B cell (primary cell): Measurements from ENCODE around the gene CDC42BPB. TPM values are rescaled to one million over a fixed set of nuclear protein-coding genes. Genes with fewer than 3 reads are reported as not detected.

Experiments used
- ATAC-seq: fragments of 200-7000 bp; cut with Tn5 transposase; one replicate; pipeline ENCODE4 v1.10.0; 2021; ENCODE audit warnings: low read depth, mild to moderate bottlenecking, moderate number of reproducible peaks, moderate library complexity
- CTCF ChIA-PET: fragments of 350-600 bp; sonication (Branson Sonifier 250); formaldehyde crosslinking; loops from one replicate; lab custom pipeline; 2021; ENCODE audit warnings: antibody characterized with exemption, inconsistent platforms; lab: Charles Lee
- POLR2A ChIA-PET: fragments of 350-600 bp; sonication (Branson Sonifier 250); formaldehyde crosslinking; loops from one replicate; lab custom pipeline; 2021; ENCODE audit warnings: antibody characterized with exemption; lab: Charles Lee
- DNase-seq: peaks from one replicate; pipeline ENCODE4 v3.0.0; 2013
- H2AFZ ChIP-seq: 2 replicates; pipeline ENCODE4 v1.6.1; 2012; ENCODE audit warnings: mild to moderate bottlenecking, low read depth, low read length; ENCODE audit not compliant: insufficient read depth, poor library complexity, severe bottlenecking
- H3K27ac ChIP-seq, 2 donors: 1 replicate in 1 of 2; 2 replicates in 1 of 2; pipeline ENCODE4 v1.5.1; 2012 to 2013; ENCODE audit warnings: low read length in 2 of 2, mild to moderate bottlenecking in 2 of 2, moderate library complexity in 1 of 2
- H3K27me3 ChIP-seq, 4 experiments: fragments of 200-600 bp in 1 of 4; sonication (generic) in 1 of 4; replicated peaks in 1 of 4; 1 replicate in 2 of 4; 2 replicates in 2 of 4; pipeline versions ENCODE4 v1.6.1 to v1.7.0; 2013 to 2016; ENCODE audit warnings: low read length in 3 of 4, mild to moderate bottlenecking in 2 of 4, mixed read lengths in 1 of 4, moderate library complexity in 1 of 4; ENCODE audit not compliant: insufficient read depth in 4 of 4, control insufficient read depth in 3 of 4; ENCODE audit errors: control extremely low read depth in 1 of 4
- H3K36me3 ChIP-seq, 2 experiments: replicated peaks in 1 of 2; 1 replicate in 1 of 2; 2 replicates in 1 of 2; pipeline versions ENCODE4 v1.6.1 to v1.7.1; 2013; ENCODE audit warnings: low read length in 1 of 2; ENCODE audit not compliant: insufficient read depth in 2 of 2, control insufficient read depth in 1 of 2; ENCODE audit errors: control extremely low read depth in 1 of 2, extremely low read depth in 1 of 2
- H3K4me1 ChIP-seq, 2 donors: fragments of 200-600 bp in 1 of 2; sonication (generic) in 1 of 2; 1 replicate in 1 of 2; 2 replicates in 1 of 2; pipeline versions ENCODE4 v1.5.1 to v1.6.1; 2013 to 2017; ENCODE audit warnings: low read length in 2 of 2; ENCODE audit not compliant: control insufficient read depth in 2 of 2, insufficient read depth in 2 of 2
- H3K4me2 ChIP-seq: replicated peaks from 2 replicates; pipeline ENCODE3; 2012; ENCODE audit warnings: mild to moderate bottlenecking, low read depth, low read length; ENCODE audit not compliant: poor library complexity, severe bottlenecking
- H3K4me3 ChIP-seq, 5 experiments: fragments of 200-600 bp in 1 of 5; sonication (generic) in 1 of 5; 1 replicate in 3 of 5; 2 replicates in 2 of 5; pipeline versions ENCODE4 v1.5.1 to v1.7.0; 2011 to 2016; ENCODE audit warnings: low read length in 4 of 5, mild to moderate bottlenecking in 4 of 5, low read depth in 2 of 5, control low read depth in 1 of 5, moderate library complexity in 1 of 5; ENCODE audit not compliant: insufficient read depth in 1 of 5; ENCODE audit errors: control extremely low read depth in 1 of 5, extremely low read depth in 1 of 5
- H3K79me2 ChIP-seq: fragments of 200-600 bp; sonication (generic); one replicate; pipeline ENCODE4 v1.6.0; 2016; ENCODE audit warnings: low read length; ENCODE audit not compliant: control insufficient read depth, insufficient read depth
- H3K9ac ChIP-seq: fragments of 200-600 bp; sonication (generic); 2 replicates; pipeline ENCODE4 v1.6.1; 2017; ENCODE audit warnings: mild to moderate bottlenecking, low read length, moderate library complexity
- H3K9me3 ChIP-seq, 3 donors: one replicate each; pipeline versions ENCODE4 v1.6.1 to v1.7.1; 2013; ENCODE audit warnings: low read length in 2 of 3; ENCODE audit not compliant: control insufficient read depth in 2 of 3, insufficient read depth in 1 of 3; ENCODE audit errors: control extremely low read depth in 1 of 3
- H4K20me1 ChIP-seq: 2 replicates; pipeline ENCODE4 v1.6.0; 2012; ENCODE audit warnings: mild to moderate bottlenecking, low read length; ENCODE audit not compliant: insufficient read depth, control insufficient read depth, poor library complexity, severe bottlenecking
- H3K27ac Mint-ChIP-seq: one replicate; pipeline ENCODE4 v1.8.0; 2021; ENCODE audit warnings: mixed read lengths
- H3K27me3 Mint-ChIP-seq: one replicate; pipeline ENCODE4 v1.8.0; 2021; ENCODE audit warnings: mixed read lengths
- H3K4me1 Mint-ChIP-seq: one replicate; pipeline ENCODE4 v1.8.0; 2021; ENCODE audit warnings: mixed read lengths
- H3K4me3 Mint-ChIP-seq: one replicate; pipeline ENCODE4 v1.8.0; 2021; ENCODE audit warnings: mixed read lengths
- H3K9me3 Mint-ChIP-seq: one replicate; pipeline ENCODE4 v1.8.0; 2022; ENCODE audit warnings: mixed read lengths; ENCODE audit not compliant: insufficient read depth
- CTCF ChIP-seq: fragments of 200-600 bp; IDR thresholded peaks from one replicate; pipeline ENCODE4 v1.8.0; 2022; ENCODE audit warnings: antibody characterized with exemption, mild to moderate bottlenecking
- EZH2 ChIP-seq: IDR thresholded peaks from 2 replicates; pipeline ENCODE4 v1.6.1; 2012; ENCODE audit warnings: borderline replicate concordance, low read depth, mild to moderate bottlenecking, moderate library complexity, low read length; ENCODE audit not compliant: insufficient read depth, poor library complexity, severe bottlenecking
- WGBS: methylation state at CpG from one replicate; pipeline ENCODE4 v1.1.5; 2013; ENCODE audit warnings: missing lambda C conversion rate; ENCODE audit not compliant: insufficient coverage; 5-methylcytosine and 5-hydroxymethylcytosine counted together
- intact Hi-C: fragments of 100-400 bp; cut with micrococcal nuclease; formaldehyde crosslinking; loops from one replicate; pipeline ENCODE4 v1.10.0; 2022
- polyA plus RNA-seq: library from polyadenylated mRNA; depleted of rRNA; stranded (reverse); fragments of >200 nt; gene quantifications from 2 replicates; pipeline ENCODE4 v1.2.3, GENCODE V29; 2012
- total RNA-seq, 2 donors: library from RNA; stranded (reverse); fragments of 120-200 nt in 1 of 2; gene quantifications; 1 replicate in 1 of 2; 2 replicates in 1 of 2; pipeline versions ENCODE4 v1.2.3 to v1.2.4, GENCODE V29; 2013 to 2022

CDC42BPB gene
- total and polyA plus RNA-seq, 2 donors (not counting 1 experiment from before 2014, with no cell fraction given): 23.9 to 52.5 TPM

GRCh38 chr14:103097994-103098957 is 40.9 kb upstream of the CDC42BPB start:
- Histone ChIP-seq H2AFZ (no peak overlapping the region), H4K20me1 (no peaks in the 10 kb centered on the region), H3K27ac (no peak overlapping the region), H3K36me3 (no peaks in the 10 kb centered on the region), H3K9me3 (peaks cover 0 to 8% (median 0%) of the 10 kb centered on the region in 3 donors), H3K4me2 (no peak overlapping the region), H3K4me1 (peaks cover 20 to 28% of the 10 kb centered on the region in 2 donors), H3K27me3 (peaks cover 0 to 19% (median 7%) of the 10 kb centered on the region in 4 experiments), H3K4me3 (no peak overlapping the region), H3K79me2 (no peaks in the 10 kb centered on the region), H3K9ac (no peak overlapping the region)
- no peak for TF ChIP-seq EZH2
- TF ChIP-seq CTCF: no peak
- intact Hi-C loops: no loop called here
- 87% methylated on average over 28 of the region's 31 CpGs for WGBS
- POLR2A ChIA-PET: no interaction called here
- no peaks in the 10 kb centered on the region for H3K9me3 Mint-ChIP-seq
- CTCF ChIA-PET: no interaction called here
- ATAC-seq (no peak), DNase-seq (no peak)
- no peak overlapping the region for H3K27ac Mint-ChIP-seq
- peaks cover 16% of the 10 kb centered on the region for H3K4me1 Mint-ChIP-seq
- H3K4me3 Mint-ChIP-seq: no peak overlapping the region
- H3K27me3 Mint-ChIP-seq: peaks cover 10% of the 10 kb centered on the region
